GM23338 (cell line): Measurements from ENCODE around the gene NEDD4. TPM values are rescaled to one million over a fixed set of nuclear protein-coding genes. Genes with fewer than 3 reads are reported as not detected.

Experiments used
- ATAC-seq: fragments of 200-7000 bp; cut with Tn5 transposase; 3 replicates; pipeline ENCODE4 v1.9.1; 2020
- DNase-seq: peaks from one replicate; pipeline ENCODE4 v3.0.0-alpha.2; 2015; ENCODE audit warnings: low spot score
- H2AFZ ChIP-seq: fragments of 200-600 bp; sonication (generic); 2 replicates; pipeline ENCODE4 v1.8.0; 2016; ENCODE audit warnings: antibody characterized with exemption, mild to moderate bottlenecking, moderate library complexity
- H3F3A ChIP-seq: fragments of 200-600 bp; sonication (generic); replicated peaks from 2 replicates; pipeline ENCODE4 v1.8.0; 2017; ENCODE audit warnings: antibody characterized with exemption, mixed run types, low read depth
- H3K27ac ChIP-seq: fragments of 200-600 bp; sonication (generic); 2 replicates; pipeline ENCODE4 v1.6.1; 2016; ENCODE audit warnings: low read depth
- H3K27me3 ChIP-seq: fragments of 200-600 bp; sonication (generic); 2 replicates; pipeline ENCODE4 v1.8.0; 2016; ENCODE audit warnings: mild to moderate bottlenecking, mixed run types, moderate library complexity; ENCODE audit not compliant: insufficient read depth
- H3K36me3 ChIP-seq: fragments of 200-600 bp; sonication (generic); 2 replicates; pipeline ENCODE4 v1.8.0; 2016; ENCODE audit warnings: mild to moderate bottlenecking; ENCODE audit not compliant: insufficient read depth
- H3K4me1 ChIP-seq: fragments of 200-600 bp; sonication (generic); 2 replicates; pipeline ENCODE4 v1.8.0; 2016; ENCODE audit warnings: mild to moderate bottlenecking, moderate library complexity; ENCODE audit not compliant: insufficient read depth
- H3K4me2 ChIP-seq: fragments of 200-600 bp; sonication (generic); 2 replicates; pipeline ENCODE4 v1.7.1; 2017; ENCODE audit warnings: mixed run types
- H3K4me3 ChIP-seq: fragments of 200-600 bp; sonication (generic); 2 replicates; pipeline ENCODE4 v1.6.1; 2016; ENCODE audit warnings: mixed run types
- H3K79me2 ChIP-seq: fragments of 200-600 bp; sonication (generic); replicated peaks from 2 replicates; pipeline ENCODE4 v1.8.0; 2017; ENCODE audit warnings: mild to moderate bottlenecking; ENCODE audit not compliant: insufficient read depth
- H3K9me2 ChIP-seq: fragments of 200-600 bp; sonication (generic); 2 replicates; pipeline ENCODE4 v1.8.0; 2017; ENCODE audit not compliant: insufficient read depth
- H4K20me1 ChIP-seq: fragments of 200-600 bp; sonication (generic); replicated peaks from 2 replicates; pipeline ENCODE4 v1.8.0; 2017; ENCODE audit warnings: mild to moderate bottlenecking; ENCODE audit not compliant: insufficient read depth
- H3K27ac Mint-ChIP-seq: 2 replicates; pipeline ENCODE4 v1.8.0; 2020; ENCODE audit warnings: inconsistent platforms, mild to moderate bottlenecking, moderate library complexity, mixed read lengths
- H3K27me3 Mint-ChIP-seq: 3 replicates; pipeline ENCODE4 v1.8.0; 2022; ENCODE audit warnings: low read depth, mild to moderate bottlenecking, moderate library complexity, mixed read lengths, inconsistent platforms; ENCODE audit not compliant: insufficient read depth, poor library complexity
- H3K36me3 Mint-ChIP-seq: 3 replicates; pipeline ENCODE4 v1.8.0; 2021; ENCODE audit warnings: low read depth, mild to moderate bottlenecking, inconsistent platforms, moderate library complexity, mixed read lengths
- H3K4me1 Mint-ChIP-seq: 3 replicates; pipeline ENCODE4 v1.8.0; 2020; ENCODE audit warnings: mild to moderate bottlenecking, inconsistent platforms, mixed read lengths
- H3K4me3 Mint-ChIP-seq: 3 replicates; pipeline ENCODE4 v1.8.0; 2021; ENCODE audit warnings: moderate library complexity, mild to moderate bottlenecking, inconsistent platforms, mixed read lengths
- H3K9me3 Mint-ChIP-seq: 3 replicates; pipeline ENCODE4 v1.8.0; 2020; ENCODE audit warnings: moderate library complexity, mild to moderate bottlenecking, inconsistent platforms, mixed read lengths
- CREB1 ChIP-seq: fragments of 250-450 bp; sonication (Bioruptor Pico); IDR thresholded peaks from 2 replicates; pipeline ENCODE4 v1.5.0; 2020; ENCODE audit warnings: low read depth, mild to moderate bottlenecking, moderate library complexity
- CTCF ChIP-seq, 2 experiments: fragments of 200-600 bp in 1 of 2; sonication (generic) in 1 of 2; conservative IDR thresholded peaks; 2 replicates each; pipeline versions ENCODE4 v1.5.1 to v1.6.1; 2016 to 2017; ENCODE audit warnings: antibody characterized with exemption in 2 of 2, low read depth in 2 of 2, mild to moderate bottlenecking in 2 of 2, moderate library complexity in 1 of 2
- ETS1 ChIP-seq: IDR thresholded peaks from 2 replicates; pipeline ENCODE4 v1.6.1; 2016; ENCODE audit warnings: antibody characterized with exemption
- EZH2 ChIP-seq: fragments of 200-600 bp; sonication (generic); IDR thresholded peaks from one replicate; pipeline ENCODE4 v1.8.0; 2017; ENCODE audit warnings: antibody characterized with exemption, mild to moderate bottlenecking, low read depth; ENCODE audit not compliant: unreplicated experiment
- EZH2phosphoT487 ChIP-seq: fragments of 200-600 bp; sonication (generic); IDR thresholded peaks from one replicate; pipeline ENCODE4 v1.8.1; 2018; ENCODE audit warnings: antibody characterized with exemption; ENCODE audit not compliant: unreplicated experiment
- JUNB ChIP-seq: IDR thresholded peaks from one replicate; pipeline ENCODE4 v1.6.1; 2016; ENCODE audit warnings: antibody characterized with exemption; ENCODE audit not compliant: unreplicated experiment
- NANOG ChIP-seq: IDR thresholded peaks from 2 replicates; pipeline ENCODE4 v1.6.1; 2016; ENCODE audit warnings: antibody characterized with exemption, borderline replicate concordance
- POLR2AphosphoS5 ChIP-seq: IDR thresholded peaks from 2 replicates; pipeline ENCODE4 v1.6.1; 2016; ENCODE audit warnings: antibody characterized with exemption, low read depth
- STAT1 ChIP-seq: IDR thresholded peaks from one replicate; pipeline ENCODE4 v1.6.1; 2016; ENCODE audit warnings: antibody characterized with exemption; ENCODE audit not compliant: unreplicated experiment
- ZNF114 ChIP-seq: fragments of 250-450 bp; sonication (Bioruptor Pico); IDR thresholded peaks from 2 replicates; pipeline ENCODE4 v1.5.0; 2020; ENCODE audit warnings: mild to moderate bottlenecking, moderate library complexity
- ZNF331 ChIP-seq: fragments of 250-450 bp; sonication (Bioruptor Pico); IDR thresholded peaks from 2 replicates; pipeline ENCODE4 v1.5.0; 2020; ENCODE audit warnings: low read depth, mild to moderate bottlenecking, moderate library complexity
- ZNF462 ChIP-seq: fragments of 250-450 bp; sonication (Bioruptor Pico); IDR thresholded peaks from 2 replicates; pipeline ENCODE4 v1.5.0; 2020; ENCODE audit warnings: mild to moderate bottlenecking, moderate library complexity
- polyA plus RNA-seq: library from polyadenylated mRNA; unstranded; fragments of >200 nt; fragmentation: Nextera tagmentation; extraction: Ambion mirVana; gene quantifications from 2 replicates; pipeline ENCODE4 v1.2.1, GENCODE V29; 2016
- total RNA-seq: library from RNA; depleted of rRNA; stranded (reverse); fragments of >200 nt; shearing (Covaris generic); gene quantifications from 2 replicates; pipeline ENCODE4 v1.2.3, GENCODE V29; 2014

Gene NEDD4
- total and polyA plus RNA-seq, 2 experiments from 2014 or later, result 2.1 to 7.2 TPM

- TF ChIP-seq CTCF (conservative IDR thresholded peaks at IDR 0.05; ENCODE audit: low read depth in 2 of 2) (no peak), ZNF331 (no peak), JUNB (no peak)
Observed at GRCh38 chr15:55784286-55784685, 209.1 kb downstream of the NEDD4 start (continued).

DNA sequence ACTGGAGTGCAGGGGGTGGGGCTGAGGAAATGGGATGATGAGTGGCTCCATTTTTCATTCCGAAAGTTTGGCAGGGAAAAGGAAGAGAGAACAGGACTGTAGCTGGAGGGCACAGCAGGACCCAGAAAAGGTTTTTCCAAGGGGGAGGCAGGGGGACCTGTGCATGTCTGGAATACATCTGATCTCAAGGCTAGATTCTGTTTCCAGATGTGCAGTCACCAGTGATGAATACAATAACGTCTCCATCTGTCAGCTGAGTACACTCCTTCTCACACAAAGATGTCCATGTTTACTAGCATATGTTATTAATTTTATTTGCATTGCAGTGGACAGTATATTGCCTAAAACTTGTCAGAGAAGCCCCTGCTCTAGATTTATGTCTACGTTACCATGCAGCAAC is 210.5 kb downstream of the NEDD4 start:
- H3K4me1 Mint-ChIP-seq, result peaks cover 19% of the 10 kb centered on the region
- TF ChIP-seq EZH2phosphoT487 (no peak), STAT1 (no peak), EZH2 (no peak), CREB1 (CRISPR knock-in tag) (no peak), ZNF331 (no peak), POLR2AphosphoS5 (no peak), ETS1 (no peak), ZNF462 (CRISPR knock-in tag) (no peak), ZNF114 (no peak), CTCF (conservative IDR thresholded peaks at IDR 0.05; ENCODE audit: low read depth in 2 of 2) (no peak), NANOG (no peak)

More for the DNA sequence above, 210.5 kb downstream of the NEDD4 start:
- DNase-seq (no peak), ATAC-seq (no peak)
- no peaks in the 10 kb centered on the region for H4K20me1 ChIP-seq
- H3K27me3 ChIP-seq, result no peaks in the 10 kb centered on the region
- H3K36me3 ChIP-seq, result no peaks in the 10 kb centered on the region
- H3K36me3 Mint-ChIP-seq, result no peaks in the 10 kb centered on the region
- no peaks in the 10 kb centered on the region for H3K9me2 ChIP-seq
- H3F3A ChIP-seq, result no peaks in the 10 kb centered on the region
- no peak overlapping the region for H2AFZ ChIP-seq
- no peak overlapping the region for H3K4me3 Mint-ChIP-seq
- H3K4me1 ChIP-seq, result peaks cover 9% of the 10 kb centered on the region
- no peak overlapping the region for H3K27ac ChIP-seq
- no peak overlapping the region for H3K4me2 ChIP-seq
- H3K79me2 ChIP-seq, result no peaks in the 10 kb centered on the region
- no peak overlapping the region for H3K4me3 ChIP-seq
- H3K27me3 Mint-ChIP-seq, result peaks cover 12% of the 10 kb centered on the region
- H3K9me3 Mint-ChIP-seq, result no peaks in the 10 kb centered on the region; the same call in 2 of the 3 replicates
- no peak overlapping the region for H3K27ac Mint-ChIP-seq
